ENCODE data around the gene PPP1R12C.
A peak's percentile ranks its signal among the peaks of the same experiment; 100 is the strongest.

Gene PPP1R12C

DNA sequence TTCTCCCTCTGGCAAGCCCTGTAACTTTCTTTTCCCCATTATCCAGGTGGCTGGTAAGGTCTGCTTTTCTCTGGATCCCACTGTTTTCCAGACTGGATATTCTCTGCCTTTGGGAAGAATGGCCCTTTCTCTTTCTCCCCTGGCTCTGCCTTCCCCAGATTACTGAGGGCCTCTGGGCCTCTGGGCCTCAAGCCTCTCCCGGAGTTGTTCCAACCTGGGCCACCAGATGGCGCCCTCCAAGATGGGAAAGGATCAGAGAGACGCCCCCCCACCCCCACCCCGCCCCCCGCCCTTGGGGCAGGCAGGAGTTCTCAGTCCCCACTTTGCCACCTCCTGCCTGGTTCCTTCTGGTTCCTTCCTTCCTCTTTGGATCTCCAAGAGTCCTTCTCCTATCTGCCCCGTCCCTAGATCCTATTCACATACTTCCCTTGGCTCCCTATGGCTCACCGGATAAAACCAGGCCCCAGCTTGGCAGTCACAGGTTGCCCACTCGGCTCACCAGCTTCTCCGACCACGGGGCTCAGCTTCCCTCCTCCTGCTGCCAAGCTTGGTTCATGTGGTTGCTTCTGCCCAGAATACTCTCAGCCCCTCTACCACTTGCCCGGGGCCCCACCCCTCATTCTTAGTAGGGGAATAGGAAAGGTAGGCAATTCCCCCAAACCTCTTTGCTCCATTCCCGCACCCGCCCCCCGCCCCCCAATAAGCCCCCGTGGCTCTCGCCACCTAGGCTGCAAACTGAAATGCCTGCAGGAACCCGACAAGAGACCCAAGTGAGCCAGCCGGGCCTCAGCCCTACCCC, 28.7 kb downstream of the PPP1R12C start:
- peak; percentile 79 for DNase-seq

DNA sequence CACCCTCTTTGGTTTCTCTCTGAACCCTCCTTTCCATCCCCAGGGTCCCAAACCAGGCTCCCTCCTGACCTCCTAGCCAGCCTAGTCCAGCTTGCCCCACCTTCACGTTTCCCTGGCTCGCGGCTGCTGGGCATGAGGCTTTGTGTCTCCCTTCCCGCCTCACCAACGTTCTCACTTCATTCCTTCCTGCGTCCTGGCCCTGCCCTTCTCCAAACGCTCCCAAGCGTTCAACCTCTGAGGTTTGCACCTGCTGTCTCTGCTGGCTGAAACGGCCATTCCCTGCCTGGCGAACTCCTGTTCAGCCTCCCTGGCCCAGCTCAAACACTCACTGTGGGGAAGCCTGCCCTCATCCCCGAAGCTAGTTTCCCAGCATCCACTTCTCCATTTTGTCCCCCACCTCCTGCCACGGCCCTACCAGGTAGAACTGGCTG, 29.4 kb downstream of the PPP1R12C start:
- no peak for DNase-seq

DNA sequence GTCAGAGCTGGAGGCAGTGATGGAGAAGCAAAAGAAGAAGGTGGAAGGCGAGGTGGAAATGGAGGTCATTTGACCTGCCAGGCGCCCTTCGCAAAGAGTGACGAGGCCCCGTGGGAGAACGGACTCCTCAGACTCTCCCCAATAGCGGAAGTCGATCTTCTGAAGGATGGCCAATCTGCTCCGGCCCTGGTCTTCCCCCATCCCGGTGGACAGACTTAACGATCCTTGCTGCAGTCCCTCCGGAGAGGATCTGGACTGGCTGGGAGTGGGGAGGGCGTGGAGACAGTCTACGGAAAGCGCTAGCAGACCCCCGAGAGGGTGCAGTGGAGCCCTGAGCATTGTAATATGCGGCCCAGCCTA, 29.9 kb downstream of the PPP1R12C start:
- no peak for DNase-seq

DNA sequence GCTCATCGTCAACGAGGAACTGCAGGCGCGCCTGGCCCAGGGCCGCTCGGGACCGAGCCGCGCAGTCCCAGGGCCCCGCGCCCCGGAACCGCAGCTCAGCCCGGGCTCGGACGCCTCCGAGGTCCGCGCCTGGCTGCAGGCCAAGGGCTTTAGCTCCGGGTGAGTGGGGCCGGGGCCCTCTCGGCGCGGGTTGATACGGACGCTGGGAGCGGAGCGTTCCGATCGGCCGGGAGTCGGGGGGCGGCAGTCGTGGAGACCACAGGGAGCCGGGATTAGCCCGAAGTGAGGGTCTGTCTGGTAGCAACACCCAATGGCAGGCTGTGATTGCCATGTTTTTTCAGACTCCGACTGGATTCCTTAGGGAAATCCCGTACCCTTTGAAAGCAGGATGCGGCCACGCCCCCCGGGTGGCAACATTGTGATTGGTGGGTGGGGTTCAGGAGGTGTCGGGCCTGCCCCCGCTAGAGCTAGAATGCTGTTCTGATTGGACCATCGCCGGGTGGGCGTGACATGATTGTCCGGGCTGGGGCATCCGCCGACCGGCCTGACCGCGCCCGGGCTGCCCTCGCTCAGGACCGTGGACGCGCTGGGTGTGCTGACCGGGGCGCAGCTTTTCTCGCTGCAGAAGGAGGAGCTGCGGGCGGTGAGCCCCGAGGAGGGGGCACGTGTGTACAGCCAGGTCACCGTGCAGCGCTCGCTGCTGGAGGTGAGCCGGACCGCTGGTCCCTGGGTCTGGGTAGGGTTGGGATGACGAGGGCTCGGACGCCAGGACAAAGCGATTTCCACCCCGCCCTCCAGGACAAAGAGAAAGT, 30.5 kb downstream of the PPP1R12C start:
- peak; percentile 87 for DNase-seq

DNA sequence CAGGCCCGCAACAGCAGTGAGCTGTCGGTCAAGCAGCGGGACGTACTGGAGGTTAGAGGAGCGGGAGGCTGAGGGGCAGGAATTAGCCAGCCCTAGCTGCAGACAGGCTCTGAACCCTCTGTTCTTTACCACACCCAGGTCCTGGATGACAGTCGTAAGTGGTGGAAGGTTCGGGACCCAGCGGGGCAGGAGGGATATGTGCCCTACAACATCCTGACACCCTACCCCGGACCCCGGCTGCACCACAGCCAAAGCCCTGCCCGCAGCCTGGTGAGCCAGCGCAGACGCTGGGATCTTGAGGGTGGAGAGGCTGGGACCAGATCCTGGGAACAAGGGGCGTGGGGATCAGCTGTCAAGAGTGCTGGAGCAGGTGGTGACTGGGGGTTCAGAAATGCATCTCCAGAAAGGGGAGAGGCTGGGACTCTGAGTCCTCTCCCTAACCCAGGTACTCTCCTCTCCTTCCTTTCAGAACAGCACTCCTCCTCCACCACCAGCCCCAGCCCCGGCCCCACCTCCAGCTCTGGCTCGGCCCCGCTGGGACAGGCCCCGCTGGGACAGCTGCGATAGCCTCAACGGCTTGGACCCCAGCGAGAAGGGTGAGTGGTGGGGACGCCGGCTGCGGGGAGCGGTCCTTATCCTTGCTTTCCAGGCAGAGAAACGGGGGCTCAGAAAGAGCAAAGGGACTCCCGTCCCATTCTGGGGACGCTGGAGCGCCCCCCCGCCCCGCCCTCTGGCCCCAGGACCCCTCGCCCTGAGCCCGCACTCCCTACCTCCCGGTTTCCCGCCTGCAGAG, 31.3 kb downstream of the PPP1R12C start:
- no peak for DNase-seq

DNA sequence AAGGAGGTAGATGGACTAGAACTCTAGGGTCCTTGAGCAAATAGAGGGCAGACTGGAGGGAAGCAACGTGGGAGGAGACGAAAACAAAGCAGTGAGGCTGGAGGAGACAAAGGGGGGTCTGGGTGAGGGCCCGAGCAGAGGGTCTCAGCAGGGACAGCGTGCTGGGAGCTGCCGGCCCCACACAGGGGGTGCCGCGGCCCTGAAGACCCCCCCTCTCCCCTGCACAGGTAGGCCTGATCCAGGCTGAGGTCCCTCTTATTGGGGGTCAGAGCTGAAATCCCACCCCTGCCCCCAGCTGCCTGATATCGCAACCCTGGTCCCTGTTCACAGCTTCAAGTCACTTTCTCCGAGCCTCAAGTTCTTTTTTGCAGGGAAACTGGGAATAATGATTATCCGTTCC, 33.0 kb downstream of the PPP1R12C start:
- DNase-seq: no peak

DNA sequence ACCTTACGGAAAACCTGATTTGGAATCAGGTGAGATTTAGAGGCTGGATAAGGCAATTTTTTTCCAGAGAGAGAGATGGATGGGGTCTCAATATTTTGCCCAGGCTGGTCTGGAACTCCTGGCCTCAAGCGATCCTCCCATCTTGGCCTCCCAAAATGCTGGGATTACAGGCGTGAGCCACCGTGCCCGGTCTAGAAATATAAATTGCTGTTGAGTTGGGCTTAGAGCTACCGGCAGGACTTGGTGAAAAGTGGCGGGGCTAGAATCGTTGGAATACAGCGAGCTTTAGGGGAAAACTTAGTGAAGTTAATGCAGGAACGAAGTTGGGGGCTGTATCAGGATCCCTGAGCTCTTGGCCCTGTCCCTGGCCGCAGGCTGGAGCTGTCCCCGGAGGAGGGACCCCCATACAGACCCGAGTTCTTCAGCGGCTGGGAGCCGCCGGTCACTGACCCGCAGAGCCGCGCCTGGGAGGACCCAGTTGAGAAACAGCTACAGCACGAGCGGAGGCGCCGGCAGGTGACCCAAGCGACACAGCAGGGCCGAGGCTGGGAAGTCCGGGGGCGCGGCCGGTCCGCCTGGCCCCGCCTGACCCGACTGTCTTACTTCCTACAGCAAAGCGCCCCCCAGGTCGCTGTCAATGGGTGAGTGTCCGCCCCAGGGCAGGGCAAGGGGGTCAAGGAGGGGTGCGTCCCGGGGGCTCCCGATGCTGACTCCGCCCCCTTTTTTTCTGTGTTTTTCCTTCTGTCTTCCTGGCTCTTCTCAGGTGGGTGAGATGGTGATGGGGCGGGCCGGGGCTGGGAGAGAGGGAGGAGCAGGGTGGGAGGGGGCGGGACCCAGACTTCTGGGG, 34.2 kb downstream of the PPP1R12C start:
- no peak for DNase-seq

DNA sequence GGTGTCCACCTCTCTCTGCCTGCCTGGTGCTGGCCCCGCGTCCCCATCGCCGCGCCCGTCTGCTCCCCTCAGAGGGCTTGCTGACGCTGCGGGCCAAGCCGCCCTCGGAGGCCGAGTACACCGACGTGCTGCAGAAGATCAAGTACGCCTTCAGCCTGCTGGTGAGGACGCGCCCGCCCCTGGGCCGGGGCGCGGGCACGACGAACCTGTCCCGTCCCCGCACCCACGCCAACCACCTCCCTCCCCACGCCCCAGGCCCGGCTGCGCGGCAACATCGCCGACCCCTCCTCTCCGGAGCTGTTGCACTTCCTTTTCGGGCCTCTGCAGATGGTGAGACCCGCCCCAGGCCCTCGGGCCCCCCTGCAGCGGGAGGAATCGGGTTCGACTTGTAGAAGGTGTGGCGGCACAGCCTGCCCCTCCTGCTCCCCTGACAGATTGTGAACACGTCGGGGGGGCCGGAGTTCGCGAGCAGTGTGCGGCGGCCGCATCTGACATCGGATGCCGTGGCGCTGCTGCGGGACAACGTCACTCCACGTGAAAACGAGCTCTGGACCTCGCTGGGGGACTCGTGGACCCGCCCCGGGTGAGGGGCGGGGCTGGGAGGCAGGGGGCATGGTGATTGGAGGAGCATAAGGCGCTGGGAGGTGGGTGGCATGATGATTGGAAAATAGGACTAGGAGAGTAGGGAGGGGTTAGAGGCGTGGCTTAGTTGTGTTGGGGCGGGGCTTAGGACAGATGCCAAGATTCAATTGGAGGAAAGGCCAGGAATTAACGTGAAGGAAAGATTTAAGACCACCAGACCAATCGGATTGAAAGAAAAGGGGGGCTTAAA, 35.2 kb downstream of the PPP1R12C start:
- peak; percentile 29 for DNase-seq

DNA sequence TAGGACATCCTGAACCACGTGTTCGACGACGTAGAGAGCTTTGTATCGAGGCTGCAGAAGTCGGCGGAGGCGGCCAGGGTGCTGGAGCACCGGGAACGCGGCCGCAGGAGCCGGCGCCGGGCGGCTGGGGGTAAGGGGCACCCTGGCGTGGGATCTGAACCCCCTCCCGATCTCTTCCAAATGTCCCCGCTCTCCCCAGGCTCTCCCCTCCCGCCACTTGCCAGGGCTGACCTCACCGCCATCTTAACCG, 35.7 kb downstream of the PPP1R12C start:
- no peak for DNase-seq

DNA sequence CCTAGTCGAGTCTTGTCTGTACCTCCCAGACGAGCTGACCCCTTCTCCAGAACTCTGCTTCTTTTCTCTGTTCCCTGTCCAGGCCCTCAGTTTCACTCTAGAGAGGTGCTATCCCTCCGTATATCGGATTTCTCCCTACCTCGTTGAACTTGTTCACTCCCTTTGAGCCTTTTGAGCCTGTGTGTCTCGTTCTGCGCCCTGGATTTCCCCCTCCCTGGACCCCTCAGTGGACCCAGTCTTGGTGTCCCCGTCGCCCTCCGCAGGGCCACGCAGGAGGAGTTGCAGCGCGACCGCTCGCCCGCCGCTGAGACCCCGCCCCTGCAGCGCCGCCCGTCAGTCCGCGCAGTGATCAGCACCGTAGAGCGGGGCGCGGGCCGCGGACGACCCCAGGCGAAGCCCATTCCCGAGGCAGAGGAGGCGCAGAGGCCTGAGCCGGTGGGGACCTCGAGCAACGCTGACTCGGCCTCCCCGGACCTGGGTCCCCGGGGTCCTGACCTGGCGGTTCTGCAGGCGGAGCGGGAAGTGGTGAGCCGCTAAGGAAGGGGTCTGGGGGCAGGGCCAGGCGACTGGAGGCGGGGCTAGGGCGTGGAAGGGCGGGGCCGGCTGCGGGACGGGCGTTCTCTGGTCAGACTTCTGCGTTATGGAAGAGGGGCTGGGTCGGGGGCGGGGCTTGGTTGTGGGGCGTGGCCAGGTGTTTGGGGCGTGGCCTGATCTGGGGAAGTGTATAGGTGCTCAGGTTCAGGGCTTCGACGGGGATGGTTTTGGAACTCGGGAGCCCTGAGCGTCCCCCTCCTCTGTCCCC, 36.3 kb downstream of the PPP1R12C start:
- DNase-seq: peak; percentile 92

DNA sequence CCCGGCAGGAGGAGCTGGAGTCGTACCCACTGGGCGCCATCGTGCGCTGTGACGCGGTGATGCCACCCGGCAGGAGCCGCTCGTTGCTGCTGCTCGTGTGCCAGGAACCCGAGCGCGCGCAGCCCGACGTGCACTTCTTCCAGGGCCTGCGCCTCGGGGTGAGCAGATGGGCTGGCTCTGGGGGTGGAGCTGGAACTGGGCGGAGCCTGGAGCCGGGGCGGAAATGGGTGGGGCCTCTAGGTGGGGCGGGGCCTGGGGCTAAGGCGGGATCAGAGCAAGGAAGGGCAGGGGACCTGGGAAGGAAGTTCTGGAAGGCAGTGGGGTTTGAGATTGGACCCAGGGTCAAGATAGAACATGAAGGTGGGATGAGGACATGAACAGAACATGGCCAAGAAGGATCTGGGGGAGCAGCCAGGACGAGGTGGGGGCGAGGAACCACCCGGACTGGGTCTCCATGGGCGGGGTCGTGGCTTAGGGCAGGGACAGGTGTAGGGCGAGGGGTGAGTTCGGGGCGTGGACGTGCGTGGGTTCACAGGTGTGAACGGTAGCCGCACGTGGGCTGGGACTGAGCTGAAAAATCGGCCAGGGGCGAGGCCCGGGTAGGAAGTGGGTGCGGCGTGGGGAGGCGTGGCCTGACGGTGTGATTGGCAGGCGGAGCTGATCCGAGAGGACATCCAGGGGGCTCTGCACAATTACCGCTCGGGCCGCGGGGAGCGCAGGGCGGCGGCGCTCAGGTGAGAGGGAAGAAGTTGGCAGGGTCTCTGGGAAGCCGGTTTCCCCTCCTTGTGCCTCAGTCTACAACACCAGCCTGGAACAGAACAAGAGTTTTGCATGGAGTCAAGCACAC, 37.1 kb downstream of the PPP1R12C start:
- DNase-seq: peak; percentile 98

DNA sequence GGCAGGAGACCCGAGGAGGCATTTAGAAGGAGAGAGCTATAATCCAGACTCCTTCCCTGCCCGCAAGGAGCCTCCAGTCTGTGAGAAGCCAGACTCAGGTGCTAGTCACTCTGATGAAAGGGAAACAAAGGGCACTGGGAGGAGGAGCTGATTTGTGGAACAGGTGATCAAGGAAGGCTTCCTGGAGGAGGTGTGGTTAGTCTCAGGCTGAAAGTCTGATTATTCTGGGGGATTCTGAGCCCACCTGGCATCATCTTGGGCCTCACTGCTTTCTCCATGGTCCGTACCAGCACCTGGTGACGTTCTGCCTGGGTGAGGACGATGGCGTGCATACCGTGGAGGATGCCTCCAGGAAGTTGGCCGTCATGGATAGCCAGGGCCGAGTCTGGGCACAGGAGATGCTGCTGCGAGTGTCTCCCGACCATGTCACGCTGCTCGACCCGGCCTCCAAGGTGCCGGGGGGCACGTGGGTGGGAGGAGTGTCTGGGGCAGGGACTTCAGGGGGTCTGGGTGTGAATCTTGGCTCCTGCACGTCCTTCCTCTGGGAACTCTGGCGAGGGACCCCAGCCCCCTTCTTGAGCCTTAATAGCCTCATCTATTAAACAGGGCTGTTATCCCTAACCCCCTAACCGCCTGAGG, 37.9 kb downstream of the PPP1R12C start:
- DNase-seq: no peak

DNA sequence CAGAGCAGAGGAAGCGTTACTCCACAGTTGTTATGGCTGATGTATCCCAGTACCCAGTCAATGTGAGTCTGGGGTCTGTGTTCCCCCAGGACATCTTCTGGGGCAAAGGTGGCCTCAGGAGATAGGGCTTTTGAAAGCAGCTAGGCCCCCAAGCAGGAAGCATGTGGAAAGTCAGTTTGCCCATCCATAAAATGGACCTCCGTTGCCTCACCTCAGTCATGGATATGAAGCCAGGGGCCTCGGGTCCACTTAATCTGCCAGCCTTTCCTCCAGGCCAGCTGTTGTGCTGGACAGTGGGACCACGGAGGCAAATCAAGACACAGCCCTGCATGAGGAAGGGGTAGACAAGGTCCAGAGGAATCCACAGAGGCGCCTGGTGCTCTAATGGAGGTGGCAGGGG, 38.4 kb downstream of the PPP1R12C start:
- no peak for DNase-seq

DNA sequence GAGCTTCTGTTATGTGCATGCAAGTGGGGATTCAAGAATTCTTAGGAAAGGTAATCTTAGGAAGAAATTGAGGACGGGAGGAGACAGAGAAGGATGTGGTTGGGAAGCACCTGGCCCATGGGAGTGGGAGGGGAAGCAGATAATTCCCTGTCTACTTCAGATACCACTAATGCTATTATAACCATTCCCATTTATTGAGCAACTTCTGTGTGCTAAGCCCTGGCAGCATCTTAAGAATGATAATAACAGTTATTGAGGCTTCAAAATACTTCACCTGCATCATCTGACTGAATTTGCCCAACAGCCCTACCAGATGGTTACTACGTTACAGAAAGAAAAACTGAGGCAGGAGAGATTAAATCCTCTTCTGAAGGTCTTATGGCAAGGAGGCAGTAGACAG, 40.3 kb downstream of the PPP1R12C start:
- DNase-seq: no peak

DNA sequence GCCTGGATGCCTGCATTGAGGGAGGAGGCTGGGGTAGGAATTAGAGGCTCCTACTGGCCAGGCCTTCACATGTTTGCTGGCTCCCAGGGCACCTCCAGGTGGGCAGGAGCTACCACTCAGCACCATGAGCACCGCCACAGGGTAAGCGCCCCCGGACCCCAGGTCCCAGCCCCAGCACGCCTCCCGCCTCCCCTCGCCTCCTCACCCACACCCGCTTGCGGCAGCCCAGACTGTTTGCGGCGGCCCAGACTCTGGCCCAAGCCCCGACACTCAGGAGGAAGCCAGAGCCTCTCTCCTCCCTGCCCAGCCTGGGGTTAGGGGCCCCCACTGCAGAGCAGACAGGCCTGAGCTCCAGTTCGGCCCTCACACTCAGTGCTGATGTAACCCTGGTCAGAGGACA, 41.1 kb downstream of the PPP1R12C start:
- DNase-seq: no peak

DNA sequence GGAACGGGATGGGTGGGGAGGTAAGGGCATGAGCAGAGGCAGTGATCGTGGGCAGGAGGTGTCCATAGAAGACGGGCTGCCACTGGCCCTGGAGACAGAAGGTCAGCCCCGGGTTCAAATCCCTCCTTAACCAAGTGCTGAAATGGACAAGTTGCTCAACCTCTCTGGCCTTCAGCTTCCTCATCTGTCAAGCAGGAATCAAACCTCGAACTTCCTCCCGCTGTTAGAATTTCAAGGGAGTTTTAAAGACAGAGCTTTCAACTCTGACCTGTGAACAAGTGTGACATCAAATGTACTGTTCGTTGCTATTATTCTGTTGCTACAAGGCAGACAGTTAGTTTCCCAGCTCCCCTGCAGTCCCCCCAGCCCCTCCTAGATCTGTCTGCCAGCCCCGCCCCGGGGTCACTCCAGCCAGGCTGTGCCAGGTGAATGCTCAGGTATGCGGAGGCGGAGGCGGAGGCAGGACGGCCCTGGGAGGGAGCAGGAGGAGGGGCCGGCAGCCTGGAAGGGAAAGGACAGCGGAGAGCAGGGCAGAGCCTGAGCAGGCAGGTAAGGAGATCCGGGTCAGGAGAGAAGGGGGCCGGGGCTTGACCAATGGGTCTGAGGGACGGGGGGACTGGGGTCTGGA, 42.0 kb downstream of the PPP1R12C start, which contains the start of gene EPS8L1:
TSS of gene EPS8L1 (plus strand) at position 499 of the 628 bp plus-strand sequence. CDS start 576 bp downstream, outside the sequence.
- DNase-seq: no peak

DNA sequence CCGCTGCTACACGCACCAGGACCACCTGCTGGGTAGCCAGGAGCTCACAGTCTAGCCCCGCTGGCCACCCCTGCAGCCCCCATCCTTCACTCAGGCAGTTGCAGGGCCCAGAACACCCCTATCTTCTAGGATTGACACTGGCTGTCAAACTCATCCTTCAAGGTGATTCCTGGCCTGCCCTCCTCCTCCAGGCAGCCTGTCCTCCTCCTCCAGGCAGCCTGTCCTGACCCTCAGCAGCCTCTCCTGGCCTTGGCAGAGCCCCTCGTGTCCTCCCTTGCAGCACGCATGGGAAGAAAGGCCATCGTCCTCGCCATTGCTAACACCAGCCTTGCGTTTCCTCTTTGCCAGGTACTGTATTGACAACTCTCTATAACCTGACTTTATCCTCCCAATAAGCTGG, 45.5 kb downstream of the PPP1R12C start:
- no peak for DNase-seq

DNA sequence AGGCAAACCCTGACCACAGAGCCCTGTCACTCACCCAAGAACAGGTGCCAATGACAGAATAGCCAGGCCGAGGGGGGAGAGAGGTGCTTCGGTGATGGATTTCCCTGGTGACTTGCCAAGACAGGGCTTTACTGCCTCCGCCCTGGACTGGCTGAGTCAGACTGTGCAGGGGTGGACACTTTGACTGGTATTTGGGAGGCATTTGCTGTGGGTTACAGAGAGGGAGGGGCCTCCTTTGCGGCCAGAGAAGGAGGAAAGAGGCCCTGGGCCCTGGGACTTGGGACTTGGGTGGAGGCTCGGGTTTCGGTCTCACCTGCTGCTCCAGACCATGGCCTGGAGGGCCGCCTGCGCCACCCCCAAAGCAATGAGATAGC, 46.3 kb downstream of the PPP1R12C start:
- DNase-seq: no peak

All from NCI-H2227 treated with DMSO at 0.1 percent for 48 hours (cell line).